ENCODE data around the gene MYO1H. TPM values are rescaled to one million over a fixed set of nuclear protein-coding genes. Genes with fewer than 3 reads are reported as not detected.

MYO1H gene
- total RNA-seq, 4 donors from 2014 or later: not detected

DNA sequence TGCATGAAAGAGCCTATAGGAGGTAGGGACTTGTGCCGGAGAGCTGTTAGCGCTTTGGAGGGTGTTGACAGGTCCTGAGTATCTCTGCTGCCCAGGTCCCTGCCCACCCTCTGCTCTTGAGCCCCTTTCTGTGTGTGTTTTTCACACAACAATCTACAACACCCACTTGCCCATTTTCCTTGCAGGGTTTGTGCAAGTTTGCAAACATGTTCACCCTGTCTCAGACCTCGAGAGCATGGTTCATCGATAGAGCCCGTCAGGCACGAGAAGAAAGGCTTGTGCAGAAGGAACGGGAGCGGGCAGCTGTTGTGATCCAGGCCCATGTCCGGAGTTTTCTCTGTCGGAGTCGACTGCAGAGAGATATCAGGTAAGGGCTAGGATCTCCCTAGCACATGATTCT is 135.6 kb downstream of the MYO1H start:
- TF ChIP-seq POLR2A (IDR thresholded peaks at IDR 0.05) (no peak), CTCF (IDR thresholded peaks at IDR 0.05 in 4 of 5, conservative IDR thresholded peaks at IDR 0.05 in 1 of 5) (no peak)
- in situ Hi-C loops (cut with MboI; ENCODE audit: low sequenced_read_pairs in 4 of 4): no loop called here
- no peak for DNase-seq
- ATAC-seq: no peak
- Histone ChIP-seq H3K27me3 (no peaks in the 10 kb centered on the region), H3K4me1 (peaks cover 11 to 12% of the 10 kb centered on the region in 2 donors), H3K36me3 (peaks cover 0 to 62% of the 10 kb centered on the region in 2 donors), H3K9me3 (no peaks in the 10 kb centered on the region), H3K4me3 (no peak overlapping the region), H3K27ac (no peak overlapping the region)
- intact Hi-C loops (cut with DNase I; ENCODE audit: low total_unique reads): no loop called here

GRCh38 chr12:109485201-109485600 is 137.5 kb downstream of the MYO1H start:
- Histone ChIP-seq H3K36me3 (peaks cover 0 to 80% of the 10 kb centered on the region in 2 donors), H3K4me3 (no peak overlapping the region), H3K9me3 (no peaks in the 10 kb centered on the region), H3K27ac (no peak overlapping the region), H3K27me3 (no peaks in the 10 kb centered on the region), H3K4me1 (peaks cover 0 to 14% of the 10 kb centered on the region in 2 donors)
- DNase-seq (no peak), ATAC-seq (no peak)
- in situ Hi-C loops (cut with MboI; ENCODE audit: low sequenced_read_pairs in 4 of 4) (no loop called here), intact Hi-C loops (cut with DNase I; ENCODE audit: low total_unique reads) (no loop called here)
- TF ChIP-seq POLR2A (IDR thresholded peaks at IDR 0.05) (no peak), CTCF (IDR thresholded peaks at IDR 0.05 in 4 of 5, conservative IDR thresholded peaks at IDR 0.05 in 1 of 5) (no peak)

- in situ Hi-C loops (cut with MboI; ENCODE audit: low sequenced_read_pairs in 4 of 4): no loop called here
- no peak overlapping the region for H3K4me3 ChIP-seq
These were observed 139.7 kb downstream of the MYO1H start for GRCh38 chr12:109487181-109488050.

GRCh38 chr12:109488051-109488665 is 140.5 kb downstream of the MYO1H start:
- in situ Hi-C loops (cut with MboI; ENCODE audit: low sequenced_read_pairs in 4 of 4) (no loop called here), intact Hi-C loops (cut with DNase I; ENCODE audit: low total_unique reads) (no loop called here)
- Histone ChIP-seq H3K36me3 (peaks cover 0 to 97% of the 10 kb centered on the region in 2 donors), H3K4me1 (peaks cover 0 to 22% of the 10 kb centered on the region in 2 donors), H3K4me3 (no peak overlapping the region), H3K9me3 (no peaks in the 10 kb centered on the region), H3K27me3 (no peaks in the 10 kb centered on the region), H3K27ac (no peak overlapping the region)
- DNase-seq (no peak), ATAC-seq (no peak)
- TF ChIP-seq POLR2A (IDR thresholded peaks at IDR 0.05) (no peak), CTCF (IDR thresholded peaks at IDR 0.05 in 4 of 5, conservative IDR thresholded peaks at IDR 0.05 in 1 of 5) (no peak)

More at GRCh38 chr12:109487181-109488050, 139.7 kb downstream of the MYO1H start:
- no peak for DNase-seq
- ATAC-seq: no peak
- TF ChIP-seq CTCF (IDR thresholded peaks at IDR 0.05 in 4 of 5, conservative IDR thresholded peaks at IDR 0.05 in 1 of 5) (no peak), POLR2A (IDR thresholded peaks at IDR 0.05) (no peak)
- H3K9me3 ChIP-seq: no peaks in the 10 kb centered on the region
- peaks cover 0 to 22% of the 10 kb centered on the region in 2 donors for H3K4me1 ChIP-seq
- H3K27me3 ChIP-seq: no peaks in the 10 kb centered on the region
- H3K27ac ChIP-seq: no peak overlapping the region
- intact Hi-C loops (cut with DNase I; ENCODE audit: low total_unique reads): no loop called here
- H3K36me3 ChIP-seq: peaks cover 0 to 98% of the 10 kb centered on the region in 2 donors

All from gastrocnemius medialis (tissue), 4 donors.